Measurements from ENCODE around the gene ZFHX3. TPM values are rescaled to one million over a fixed set of nuclear protein-coding genes. Genes with fewer than 3 reads are reported as not detected.

ZFHX3 gene
- total and polyA plus RNA-seq, 2 of the 8 experiments (the other 6 are each of a cell fraction or from before 2014, with no cell fraction given), result 0.08 to 0.99 TPM

- DNase-seq (ENCODE audit: low read depth in 1 of 2, low spot score in 2 of 2), result no peak
- no peak overlapping the region for H4K91ac ChIP-seq (replicated peaks; ENCODE audit: insufficient read length, low read length)
- H3K23ac ChIP-seq (ENCODE audit: insufficient read length), result no peak overlapping the region
- H4K20me1 ChIP-seq (replicated peaks in 1 of 2; ENCODE audit: control insufficient read depth in 1 of 2, insufficient read depth in 2 of 2, low read length in 2 of 2), result peaks cover 0 to 4% of the 10 kb centered on the region in 2 experiments
- no peaks in the 10 kb centered on the region for H3K79me2 ChIP-seq (ENCODE audit: control insufficient read depth in 1 of 2, insufficient read depth in 2 of 2, low read length in 2 of 2)
- no peaks in the 10 kb centered on the region for H3K9me3 ChIP-seq (ENCODE audit: insufficient read depth in 2 of 2, low read depth in 1 of 2, low read length in 1 of 2)
- H3K79me1 ChIP-seq (ENCODE audit: low read depth, low read length), result no peaks in the 10 kb centered on the region
- H3K9ac ChIP-seq (replicated peaks in 1 of 4; ENCODE audit: extremely low read depth in 1 of 4, low read depth in 3 of 4, low read length in 3 of 4), result no peak overlapping the region
- H3K4ac ChIP-seq (replicated peaks; ENCODE audit: insufficient read length, low read depth, low read length), result no peak overlapping the region
- no peak overlapping the region for H2BK15ac ChIP-seq (ENCODE audit: low read length)
- H2BK120ac ChIP-seq (replicated peaks; ENCODE audit: low read depth, low read length), result no peak overlapping the region
- CTCF ChIA-PET (ENCODE audit: partially characterized antibody), result interaction anchor here (0.6 to 1.1 kb wide), 3 partner anchors 27 to 111 kb away, joined by 3 to 5 read pairs (median 3); no protein-coding TSS in a partner anchor
- H3K36me3 ChIP-seq (ENCODE audit: control insufficient read depth in 2 of 4, insufficient read depth in 4 of 4, low read length in 3 of 4), result no peaks in the 10 kb centered on the region
- FAIRE-seq, result no peak
- H3K23me2 ChIP-seq (ENCODE audit: low read depth, low read length), result peaks cover 3% of the 10 kb centered on the region; the same call in 1 of the 2 replicates
- no peaks in the 10 kb centered on the region for H3K27me3 ChIP-seq (replicated peaks in 1 of 4; ENCODE audit: control insufficient read depth in 3 of 4, extremely low read depth in 1 of 4, insufficient read depth in 3 of 4, low read length in 3 of 4)
- H3K4me3 ChIP-seq (ENCODE audit: extremely low read depth in 1 of 4, insufficient read depth in 2 of 4, low read depth in 3 of 4, low read length in 4 of 4), result no peak overlapping the region
- no peak overlapping the region for H3K56ac ChIP-seq (replicated peaks; ENCODE audit: insufficient read length, low read depth, low read length)
- POLR2A ChIA-PET (ENCODE audit: partially characterized antibody), result no interaction called here
- H3K27ac ChIP-seq (ENCODE audit: low read depth, low read length), result no peak overlapping the region
- H2BK12ac ChIP-seq (ENCODE audit: low read depth, low read length), result no peak overlapping the region
- H3K4me1 ChIP-seq (replicated peaks in 1 of 4; ENCODE audit: control insufficient read depth in 3 of 4, insufficient read depth in 4 of 4, low read length in 3 of 4), result no peaks in the 10 kb centered on the region
- no peak overlapping the region for H4K8ac ChIP-seq (ENCODE audit: extremely low read depth, insufficient read depth, low read length)
- H2AFZ ChIP-seq (ENCODE audit: low read length), result no peak overlapping the region
- no peak overlapping the region for H2BK20ac ChIP-seq (ENCODE audit: low read length)
- H3K4me2 ChIP-seq (ENCODE audit: insufficient read depth in 1 of 2, low read depth in 2 of 2, low read length in 2 of 2), result no peak overlapping the region
- no peak overlapping the region for H3K18ac ChIP-seq (ENCODE audit: extremely low read depth, low read length)
- H2AK5ac ChIP-seq (ENCODE audit: low read depth, low read length), result no peak overlapping the region
- no peak overlapping the region for H4K5ac ChIP-seq (ENCODE audit: insufficient read length, low read depth, low read length)
- TF ChIP-seq KDM4A (IDR thresholded peaks at IDR 0.05; ENCODE audit: low read depth, low read length, severe bottlenecking) (no peak), KDM5A (IDR thresholded peaks at IDR 0.05; ENCODE audit: low read length) (no peak), JUND (IDR thresholded peaks at IDR 0.05; ENCODE audit: low read length) (no peak), CEBPB (IDR thresholded peaks at IDR 0.05; ENCODE audit: low read depth, low read length) (no peak), RAD21 (IDR thresholded peaks at IDR 0.05 in 1 of 2, conservative IDR thresholded peaks at IDR 0.05 in 1 of 2; ENCODE audit: low read depth in 2 of 2, low read length in 2 of 2) (no peak), RXRA (IDR thresholded peaks at IDR 0.05; ENCODE audit: insufficient read depth, low read depth, low read length) (no peak), RFX5 (IDR thresholded peaks at IDR 0.05; ENCODE audit: borderline replicate concordance, low read depth, low read length) (no peak), ZNF274 (IDR thresholded peaks at IDR 0.05; ENCODE audit: borderline replicate concordance, extremely low read depth, low read length) (no peak), SIX5 (IDR thresholded peaks at IDR 0.05; ENCODE audit: low read depth, low read length) (no peak), ASH2L (IDR thresholded peaks at IDR 0.05; ENCODE audit: low read length) (no peak), JUN (IDR thresholded peaks at IDR 0.05; ENCODE audit: low read depth, low read length) (no peak), TCF12 (IDR thresholded peaks at IDR 0.05; ENCODE audit: low read depth, low read length) (no peak), SIN3A (conservative IDR thresholded peaks at IDR 0.05 in 1 of 2, IDR thresholded peaks at IDR 0.05 in 1 of 2; ENCODE audit: low read depth in 1 of 2, low read length in 2 of 2) (no peak)
- H2BK5ac ChIP-seq (ENCODE audit: low read depth, low read length), result no peak overlapping the region
- H3K14ac ChIP-seq (ENCODE audit: insufficient read length), result no peak overlapping the region
- 83% methylated on average over 4 of the region's 4 CpGs; no CpG with 5 or more reads in 1 of the 2 experiments for whole genome bisulfite sequencing, 2 experiments (ENCODE audit: extremely low coverage in 1 of 2, insufficient coverage in 1 of 2, insufficient read length in 1 of 2, insufficient replicate concordance in 2 of 2, low coverage in 1 of 2, low lambda C conversion rate in 2 of 2, missing lambda C conversion rate in 1 of 2)
Observed at GRCh38 chr16:72884037-72884436, 163.9 kb downstream of the ZFHX3 start.
